ENCODE measurements around the gene LRRC32.

GRCh38 chr11:76712125-76712524 lies 41.6 kb upstream of the LRRC32 start:
- no peak for TF ChIP-seq POLR2A (IDR thresholded peaks at IDR 0.05)
- no peak for TF ChIP-seq CTCF (IDR thresholded peaks at IDR 0.05)
